Body of pancreas (tissue), 4 donors: ENCODE measurements around the gene LCE3B.

Experiments used
- CTCF ChIP-seq, 7 experiments: fragments of 450-650 bp in 4 of 7; fragments of 200-600 bp in 3 of 7; sonication (generic) in 3 of 7; IDR thresholded peaks; one replicate each; pipeline ENCODE4 v1.5.1; 2016 to 2019; ENCODE audit warnings: antibody characterized with exemption in 7 of 7
- POLR2A ChIP-seq, 3 donors: fragments of 450-650 bp; IDR thresholded peaks; one replicate each; pipeline ENCODE4 v1.6.1; 2016; ENCODE audit warnings: antibody characterized with exemption in 3 of 3, mild to moderate bottlenecking in 2 of 3

- TF ChIP-seq CTCF (IDR thresholded peaks at IDR 0.05), result no peak
- no peak for TF ChIP-seq POLR2A (IDR thresholded peaks at IDR 0.05)
These were observed 33.2 kb upstream of the LCE3B start, which contains the start of gene LCE3D for GRCh38 chr1:152580433-152580832.
